Lung (tissue), 12 donors: ENCODE results near the gene NUBPL. TPM values are rescaled to one million over a fixed set of nuclear protein-coding genes. Genes with fewer than 3 reads are reported as not detected.
A peak's percentile ranks its signal among the peaks of the same experiment; 100 is the strongest.

Experiments used
- ATAC-seq: fragments of 200-7000 bp; cut with Tn5 transposase; one replicate; pipeline ENCODE4 v1.9.1; 2020; ENCODE audit warnings: moderate number of reproducible peaks; ENCODE audit not compliant: insufficient read depth, low FRiP score
- DNase-seq, 3 donors: peaks; one replicate each; pipeline ENCODE4 v3.0.0-alpha.2; 2013 to 2017
- H3K27ac ChIP-seq, 2 donors: one replicate each; pipeline ENCODE4 v1.5.1; 2013; ENCODE audit warnings: mild to moderate bottlenecking in 2 of 2, moderate library complexity in 2 of 2, control low read depth in 1 of 2, inconsistent platforms in 1 of 2, low read depth in 1 of 2, low read length in 1 of 2
- H3K27me3 ChIP-seq, 3 donors: one replicate each; pipeline ENCODE4 v1.5.1; 2013; ENCODE audit warnings: low read length in 2 of 3; ENCODE audit not compliant: control insufficient read depth in 3 of 3, insufficient read depth in 3 of 3
- H3K36me3 ChIP-seq, 4 donors: one replicate each; pipeline ENCODE4 v1.5.1; 2013; ENCODE audit warnings: low read length in 4 of 4, mild to moderate bottlenecking in 1 of 4, moderate library complexity in 1 of 4; ENCODE audit not compliant: control insufficient read depth in 4 of 4, insufficient read depth in 4 of 4
- H3K4me1 ChIP-seq, 5 donors: one replicate each; pipeline ENCODE4 v1.5.1; 2013; ENCODE audit warnings: low read length in 5 of 5, mild to moderate bottlenecking in 2 of 5, moderate library complexity in 1 of 5; ENCODE audit not compliant: control insufficient read depth in 5 of 5, insufficient read depth in 5 of 5
- H3K4me3 ChIP-seq: one replicate; pipeline ENCODE4 v1.5.1; 2013; ENCODE audit warnings: mild to moderate bottlenecking, control low read depth, moderate library complexity
- H3K9ac ChIP-seq, 2 donors: one replicate each; pipeline ENCODE4 v1.5.1; 2013; ENCODE audit warnings: low read length in 2 of 2, control low read depth in 1 of 2; ENCODE audit not compliant: insufficient read depth in 1 of 2
- H3K9me3 ChIP-seq, 4 donors: one replicate each; pipeline ENCODE4 v1.5.1; 2013; ENCODE audit warnings: low read length in 3 of 4, mild to moderate bottlenecking in 1 of 4, moderate library complexity in 1 of 4; ENCODE audit not compliant: control insufficient read depth in 4 of 4, insufficient read depth in 3 of 4
- CTCF ChIP-seq: IDR thresholded peaks from 2 replicates; pipeline ENCODE4 v1.5.1; 2012; ENCODE audit warnings: mild to moderate bottlenecking; ENCODE audit errors: control extremely low read depth, extremely low read depth
- WGBS, 2 donors: extraction: QIAGEN DNeasy Blood & Tissue Kit; methylation state at CpG; one replicate each; pipeline ENCODE4 v1.1.7; 2013; 5-methylcytosine and 5-hydroxymethylcytosine counted together
- polyA plus RNA-seq, 2 donors: library from polyadenylated mRNA; stranded (reverse); fragments of 200-250 nt; gene quantifications; one replicate each; pipeline ENCODE4 v1.2.1, GENCODE V29; 2013
- total RNA-seq, 2 donors: library from RNA; depleted of rRNA in 1 of 2; stranded (reverse); fragments of >200 nt in 1 of 2; gene quantifications; one replicate each; pipeline ENCODE4 v1.2.1, GENCODE V29; 2014 to 2021
- donor health status: control.
- donor health status: control.
- donor health status: Bipolar disorder and iron deficiency.
- donor health status: healthy.
- donor health status: DM: yes; HTN: yes; CAD: no.

Gene NUBPL
- total and polyA plus RNA-seq, 4 donors, result 3.0 to 20.9 (median 9.5) TPM

GRCh38 chr14:31884776-31885379 lies 323.7 kb downstream of the NUBPL start:
- H3K36me3 ChIP-seq, result no peaks in the 10 kb centered on the region
- H3K9ac ChIP-seq, result no peak overlapping the region
- no peak for TF ChIP-seq CTCF
- no peaks in the 10 kb centered on the region for H3K27me3 ChIP-seq
- WGBS, 2 donors, result 71 to 85% methylated on average over 7 of the region's 7 CpGs
- peaks cover 0 to 3% (median 0%) of the 10 kb centered on the region in 5 donors for H3K4me1 ChIP-seq
- H3K9me3 ChIP-seq, result no peaks in the 10 kb centered on the region
- H3K27ac ChIP-seq, result no peak overlapping the region
- ATAC-seq (peak; percentile 69), DNase-seq (no peak)
- H3K4me3 ChIP-seq, result no peak overlapping the region

GRCh38 chr14:31886156-31886835 lies 325.1 kb downstream of the NUBPL start:
- Histone ChIP-seq H3K9ac (no peak overlapping the region), H3K27me3 (no peaks in the 10 kb centered on the region), H3K4me3 (no peak overlapping the region), H3K4me1 (no peaks in the 10 kb centered on the region), H3K27ac (no peak overlapping the region), H3K9me3 (no peaks in the 10 kb centered on the region), H3K36me3 (no peaks in the 10 kb centered on the region)
- no peak for ATAC-seq
- TF ChIP-seq CTCF, result no peak
- DNase-seq, result no peak
- 83 to 88% methylated on average over 3 of the region's 3 CpGs for WGBS, 2 donors

- DNase-seq, result no peak
Observed at GRCh38 chr14:31887929-31888580, 326.9 kb downstream of the NUBPL start.

More at GRCh38 chr14:31887929-31888580, 326.9 kb downstream of the NUBPL start:
- TF ChIP-seq CTCF, result no peak
- H3K4me1 ChIP-seq, result no peaks in the 10 kb centered on the region
- ATAC-seq, result no peak
- H3K4me3 ChIP-seq, result no peak overlapping the region
- no peaks in the 10 kb centered on the region for H3K9me3 ChIP-seq
- no peaks in the 10 kb centered on the region for H3K36me3 ChIP-seq
- WGBS, 2 donors, result 83 to 85% methylated on average over 4 of the region's 4 CpGs
- no peak overlapping the region for H3K9ac ChIP-seq
- H3K27me3 ChIP-seq, result no peaks in the 10 kb centered on the region
- no peak overlapping the region for H3K27ac ChIP-seq
